CD14-positive monocyte (primary cell): Measurements from ENCODE around the gene VWF. TPM values are rescaled to one million over a fixed set of nuclear protein-coding genes. Genes with fewer than 3 reads are reported as not detected.

ENCODE experiments used
- DNase-seq, 3 donors: peaks; one replicate each; pipeline ENCODE4 v3.0.0-alpha.2; 2011 to 2022
- H2AFZ ChIP-seq: 2 replicates; pipeline ENCODE4 v1.6.0; 2012; ENCODE audit warnings: mild to moderate bottlenecking, low read depth, low read length, inconsistent platforms; ENCODE audit not compliant: insufficient read depth, poor library complexity, severe bottlenecking
- H3K27ac ChIP-seq, 2 donors: 1 replicate in 1 of 2; 2 replicates in 1 of 2; pipeline ENCODE4 v1.5.1; 2012 to 2013; ENCODE audit warnings: low read length in 2 of 2, control low read depth in 1 of 2, inconsistent platforms in 1 of 2, low read depth in 1 of 2, mild to moderate bottlenecking in 1 of 2
- H3K27me3 ChIP-seq, 2 donors: one replicate each; pipeline versions ENCODE4 v1.6.0 to v1.6.1; 2011 to 2013; ENCODE audit warnings: low read length in 2 of 2; ENCODE audit not compliant: control insufficient read depth in 2 of 2, insufficient read depth in 2 of 2
- H3K36me3 ChIP-seq, 2 donors: replicated peaks in 1 of 2; 1 replicate in 1 of 2; 2 replicates in 1 of 2; pipeline versions ENCODE4 v1.5.1 to v1.6.1; 2012 to 2013; ENCODE audit warnings: low read length in 2 of 2, control low read depth in 1 of 2, inconsistent platforms in 1 of 2, mild to moderate bottlenecking in 1 of 2; ENCODE audit not compliant: insufficient read depth in 2 of 2, control insufficient read depth in 1 of 2
- H3K4me1 ChIP-seq, 2 donors: 1 replicate in 1 of 2; 2 replicates in 1 of 2; pipeline versions ENCODE4 v1.5.1 to v1.6.1; 2012 to 2013; ENCODE audit warnings: low read length in 2 of 2, control low read depth in 1 of 2, inconsistent platforms in 1 of 2, mild to moderate bottlenecking in 1 of 2, moderate library complexity in 1 of 2; ENCODE audit not compliant: insufficient read depth in 2 of 2, control insufficient read depth in 1 of 2
- H3K4me2 ChIP-seq: replicated peaks from 2 replicates; pipeline ENCODE3; 2012; ENCODE audit warnings: low read length, moderate library complexity, mild to moderate bottlenecking; ENCODE audit not compliant: poor library complexity, severe bottlenecking; ENCODE audit errors: extremely low read depth
- H3K4me3 ChIP-seq, 3 experiments: fragments of 200-600 bp in 1 of 3; sonication (generic) in 1 of 3; replicated peaks in 1 of 3; 1 replicate in 2 of 3; 2 replicates in 1 of 3; pipeline ENCODE4 v1.5.1; 2011 to 2013; ENCODE audit warnings: low read length in 3 of 3, mild to moderate bottlenecking in 3 of 3, control low read depth in 2 of 3, low read depth in 2 of 3, inconsistent platforms in 1 of 3, moderate library complexity in 1 of 3
- H3K79me2 ChIP-seq: 2 replicates; pipeline ENCODE4 v1.6.0; 2012; ENCODE audit warnings: mild to moderate bottlenecking, control low read depth, inconsistent platforms, low read length, moderate library complexity; ENCODE audit not compliant: insufficient read depth
- H3K9ac ChIP-seq: 2 replicates; pipeline ENCODE4 v1.6.0; 2017; ENCODE audit warnings: low read length, mild to moderate bottlenecking; ENCODE audit not compliant: insufficient read depth, poor library complexity, severe bottlenecking
- H3K9me3 ChIP-seq, 2 donors: replicated peaks in 1 of 2; 1 replicate in 1 of 2; 2 replicates in 1 of 2; pipeline versions ENCODE4 v1.5.1 to v1.6.1; 2012 to 2013; ENCODE audit warnings: low read length in 2 of 2, control low read depth in 1 of 2; ENCODE audit not compliant: control insufficient read depth in 1 of 2, insufficient read depth in 1 of 2
- H4K20me1 ChIP-seq: 2 replicates; pipeline ENCODE4 v1.6.0; 2012; ENCODE audit warnings: mild to moderate bottlenecking, low read length, control low read depth, moderate library complexity; ENCODE audit not compliant: insufficient read depth
- H3K27ac Mint-ChIP-seq, 7 donors: one replicate each; pipeline ENCODE4 v1.8.0; 2020; ENCODE audit warnings: mild to moderate bottlenecking in 7 of 7, mixed read lengths in 7 of 7, moderate library complexity in 6 of 7, inconsistent platforms in 2 of 7
- H3K27me3 Mint-ChIP-seq, 3 donors: one replicate each; pipeline ENCODE4 v1.8.0; 2021 to 2022; ENCODE audit warnings: low read depth in 3 of 3, mild to moderate bottlenecking in 3 of 3, mixed read lengths in 3 of 3, moderate library complexity in 3 of 3, inconsistent platforms in 1 of 3
- H3K36me3 Mint-ChIP-seq, 2 donors: one replicate each; pipeline ENCODE4 v1.8.0; 2020; ENCODE audit warnings: mixed read lengths in 2 of 2, inconsistent platforms in 1 of 2, mild to moderate bottlenecking in 1 of 2
- H3K4me1 Mint-ChIP-seq: one replicate; pipeline ENCODE4 v1.8.0; 2020; ENCODE audit warnings: mild to moderate bottlenecking, mixed read lengths
- H3K4me3 Mint-ChIP-seq, 2 donors: one replicate each; pipeline ENCODE4 v1.8.0; 2020; ENCODE audit warnings: mild to moderate bottlenecking in 2 of 2, mixed read lengths in 2 of 2, moderate library complexity in 1 of 2
- H3K9me3 Mint-ChIP-seq, 7 donors: one replicate each; pipeline ENCODE4 v1.8.0; 2020 to 2022; ENCODE audit warnings: mixed read lengths in 7 of 7, mild to moderate bottlenecking in 6 of 7, moderate library complexity in 6 of 7, inconsistent platforms in 2 of 7
- CTCF ChIP-seq: fragments of 200-600 bp; IDR thresholded peaks from one replicate; pipeline ENCODE4 v1.8.0; 2022; ENCODE audit warnings: antibody characterized with exemption, mild to moderate bottlenecking
- WGBS: methylation state at CpG from one replicate; pipeline ENCODE4 v1.1.5; 2013; ENCODE audit warnings: missing lambda C conversion rate; ENCODE audit not compliant: insufficient coverage; 5-methylcytosine and 5-hydroxymethylcytosine counted together
- intact Hi-C, 2 donors: fragments of 100-400 bp; cut with micrococcal nuclease; formaldehyde crosslinking; loops; one replicate each; pipeline versions ENCODE4 v1.15.0 to v1.15.1; 2023
- polyA plus RNA-seq, 3 donors: library from polyadenylated mRNA; depleted of rRNA in 1 of 3; unstranded in 2 of 3; stranded (reverse) in 1 of 3; fragments of 300-500 nt in 2 of 3; fragments of >200 nt in 1 of 3; fragmentation: Illumina TruSeq in 2 of 3; gene quantifications; 1 replicate in 2 of 3; 2 replicates in 1 of 3; pipeline ENCODE4 v1.2.3, GENCODE V29; 2012 to 2021

Gene VWF
- polyA plus RNA-seq, 3 donors: 0.17 to 0.49 (median 0.48) TPM

- H3K9me3 ChIP-seq: no peaks in the 10 kb centered on the region
- Mint-ChIP-seq H3K36me3 (peaks cover 0 to 23% of the 10 kb centered on the region in 2 donors), H3K4me3 (peak overlapping the region; percentile 11 to 18), H3K27ac (peak overlapping the region in 2 of 7 donors; percentile 35 to 63), H3K4me1 (peaks cover 56% of the 10 kb centered on the region), H3K9me3 (peaks cover 0 to 4% (median 0%) of the 10 kb centered on the region in 7 donors), H3K27me3 (peaks cover 35 to 40% (median 39%) of the 10 kb centered on the region in 3 donors)
- intact Hi-C loops: loop anchor here (10.0 kb wide), 2 partner anchors 103 to 123 kb away; no protein-coding TSS in a partner anchor
- no peak for TF ChIP-seq CTCF
- H3K9ac ChIP-seq: no peak overlapping the region
- no peaks in the 10 kb centered on the region for H3K79me2 ChIP-seq
- H2AFZ ChIP-seq: no peak overlapping the region
- no peak overlapping the region for H3K4me3 ChIP-seq
- H4K20me1 ChIP-seq: no peaks in the 10 kb centered on the region
- no peaks in the 10 kb centered on the region for H3K36me3 ChIP-seq
- no peak overlapping the region for H3K4me2 ChIP-seq
- 88% methylated on average over 3 of the region's 4 CpGs for WGBS
- no peak for DNase-seq
- no peak overlapping the region for H3K27ac ChIP-seq
- peaks cover 0 to 25% of the 10 kb centered on the region in 2 donors for H3K27me3 ChIP-seq
- H3K4me1 ChIP-seq: peaks cover 34 to 38% of the 10 kb centered on the region in 2 donors
Measured at GRCh38 chr12:6071589-6071988, 52.9 kb downstream of the VWF start.

GRCh38 chr12:6070472-6071257 is 53.8 kb downstream of the VWF start:
- Histone ChIP-seq H4K20me1 (no peaks in the 10 kb centered on the region), H3K4me1 (peaks cover 31 to 34% of the 10 kb centered on the region in 2 donors), H3K4me2 (no peak overlapping the region), H3K27me3 (peaks cover 0 to 16% of the 10 kb centered on the region in 2 donors), H3K79me2 (no peaks in the 10 kb centered on the region), H3K9me3 (no peaks in the 10 kb centered on the region), H2AFZ (no peak overlapping the region), H3K27ac (no peak overlapping the region), H3K9ac (no peak overlapping the region), H3K4me3 (no peak overlapping the region), H3K36me3 (no peaks in the 10 kb centered on the region)
- Mint-ChIP-seq H3K4me1 (peaks cover 53% of the 10 kb centered on the region), H3K27ac (no peak overlapping the region), H3K4me3 (no peak overlapping the region), H3K36me3 (peaks cover 0 to 21% of the 10 kb centered on the region in 2 donors), H3K27me3 (peaks cover 30 to 37% (median 30%) of the 10 kb centered on the region in 3 donors), H3K9me3 (peaks cover 0 to 4% (median 0%) of the 10 kb centered on the region in 7 donors)
- TF ChIP-seq CTCF: no peak
- no peak for DNase-seq
- 97% methylated on average over 10 of the region's 11 CpGs for WGBS
- intact Hi-C loops: loop anchor here (10.0 kb wide), 2 partner anchors 104 to 124 kb away; no protein-coding TSS in a partner anchor
